Uterus (tissue), 4 donors: Measurements from ENCODE around the gene ERF. TPM values are rescaled to one million over a fixed set of nuclear protein-coding genes. Genes with fewer than 3 reads are reported as not detected.
A peak's percentile ranks its signal among the peaks of the same experiment; 100 is the strongest.

Experiments used
- DNase-seq, 2 donors: peaks; one replicate each; pipeline ENCODE4 v3.0.0-alpha.2; 2019 to 2020
- H3K27ac ChIP-seq, 2 donors: fragments of 200-600 bp; sonication (generic); 1 replicate in 1 of 2; 2 replicates in 1 of 2; pipeline ENCODE4 v1.5.1; 2016 to 2018
- H3K27me3 ChIP-seq, 2 donors: fragments of 200-600 bp; sonication (generic); one replicate each; pipeline ENCODE4 v1.5.1; 2018 to 2019; ENCODE audit warnings: control low read depth in 1 of 2
- H3K36me3 ChIP-seq, 2 donors: fragments of 200-600 bp; sonication (generic); one replicate each; pipeline ENCODE4 v1.5.1; 2019; ENCODE audit warnings: control low read depth in 1 of 2
- H3K4me1 ChIP-seq, 2 donors: fragments of 200-600 bp; sonication (generic); one replicate each; pipeline ENCODE4 v1.5.1; 2018 to 2019; ENCODE audit warnings: control low read depth in 1 of 2
- H3K4me3 ChIP-seq, 2 donors: fragments of 200-600 bp; sonication (generic); 1 replicate in 1 of 2; 2 replicates in 1 of 2; pipeline ENCODE4 v1.5.1; 2018 to 2019; ENCODE audit warnings: mild to moderate bottlenecking in 1 of 2
- H3K9me3 ChIP-seq, 2 donors: fragments of 200-600 bp; sonication (generic); one replicate each; pipeline ENCODE4 v1.5.1; 2019; ENCODE audit warnings: control low read depth in 1 of 2
- CTCF ChIP-seq, 4 experiments: fragments of 200-600 bp in 2 of 4; fragments of 450-650 bp in 2 of 4; sonication (generic) in 2 of 4; IDR thresholded peaks; one replicate each; pipeline ENCODE4 v1.5.1; 2016 to 2019; ENCODE audit warnings: antibody characterized with exemption in 4 of 4, mild to moderate bottlenecking in 2 of 4, moderate library complexity in 1 of 4
- POLR2A ChIP-seq, 2 donors: fragments of 450-650 bp; IDR thresholded peaks; one replicate each; pipeline ENCODE4 v1.6.1; 2016; ENCODE audit warnings: antibody characterized with exemption in 2 of 2, mild to moderate bottlenecking in 1 of 2, moderate library complexity in 1 of 2
- intact Hi-C: fragments of 100-400 bp; cut with DNase I; formaldehyde crosslinking; loops from one replicate; pipeline ENCODE4 v1.15.1; 2023; ENCODE audit warnings: low total_unique reads
- total RNA-seq, 4 donors: library from RNA; depleted of rRNA in 3 of 4; stranded (reverse); fragments of >200 nt in 3 of 4; gene quantifications; one replicate each; pipeline versions ENCODE4 v1.1.0 to v1.2.4, GENCODE V29; 2014 to 2023
- donor health status: DM: yes; HTN: yes; CAD: no.

ERF gene
- total RNA-seq, 4 donors from 2014 or later = 14.1 to 141 (median 42.9) TPM

- peak overlapping the region; percentile 91 to 97 for H3K27ac ChIP-seq
- no peak for TF ChIP-seq CTCF (IDR thresholded peaks at IDR 0.05)
- no peak for TF ChIP-seq POLR2A (IDR thresholded peaks at IDR 0.05)
- no peaks in the 10 kb centered on the region for H3K27me3 ChIP-seq
- DNase-seq = no peak
- intact Hi-C loops = no loop called here
- no peak overlapping the region for H3K4me3 ChIP-seq
- no peaks in the 10 kb centered on the region for H3K36me3 ChIP-seq
- peaks cover 6 to 32% of the 10 kb centered on the region in 2 donors for H3K4me1 ChIP-seq
- no peaks in the 10 kb centered on the region for H3K9me3 ChIP-seq
These were observed 32.3 kb upstream of the ERF start for GRCh38 chr19:42287017-42287826.

GRCh38 chr19:42286349-42287016 is 31.6 kb upstream of the ERF start:
- peak overlapping the region in 1 of 2 donors; percentile 74 for H3K4me3 ChIP-seq
- DNase-seq = peak; percentile 58 to 63
- H3K27me3 ChIP-seq = no peaks in the 10 kb centered on the region
- H3K36me3 ChIP-seq = no peaks in the 10 kb centered on the region
- intact Hi-C loops = no loop called here
- H3K27ac ChIP-seq = peak overlapping the region; percentile 91 to 97
- H3K9me3 ChIP-seq = no peaks in the 10 kb centered on the region
- peaks cover 6 to 38% of the 10 kb centered on the region in 2 donors for H3K4me1 ChIP-seq
- TF ChIP-seq POLR2A (IDR thresholded peaks at IDR 0.05) (peak in 1 of 2 donors; percentile 10), CTCF (IDR thresholded peaks at IDR 0.05) (no peak)

GRCh38 chr19:42285988-42286348 is 31.0 kb upstream of the ERF start:
- intact Hi-C loops = no loop called here
- H3K36me3 ChIP-seq = no peaks in the 10 kb centered on the region
- peak overlapping the region; percentile 91 to 97 for H3K27ac ChIP-seq
- peak overlapping the region in 1 of 2 donors; percentile 74 for H3K4me3 ChIP-seq
- no peak for DNase-seq
- peaks cover 6 to 43% of the 10 kb centered on the region in 2 donors for H3K4me1 ChIP-seq
- H3K27me3 ChIP-seq = no peaks in the 10 kb centered on the region
- TF ChIP-seq CTCF (IDR thresholded peaks at IDR 0.05) (no peak), POLR2A (IDR thresholded peaks at IDR 0.05) (no peak)
- H3K9me3 ChIP-seq = no peaks in the 10 kb centered on the region

GRCh38 chr19:42285541-42285941 is 30.6 kb upstream of the ERF start:
- H3K4me3 ChIP-seq = peak overlapping the region in 1 of 2 donors; percentile 74
- no peaks in the 10 kb centered on the region for H3K9me3 ChIP-seq
- no peaks in the 10 kb centered on the region for H3K36me3 ChIP-seq
- peak overlapping the region; percentile 91 to 97 for H3K27ac ChIP-seq
- H3K27me3 ChIP-seq = no peaks in the 10 kb centered on the region
- intact Hi-C loops = no loop called here
- H3K4me1 ChIP-seq = peaks cover 6 to 43% of the 10 kb centered on the region in 2 donors
- TF ChIP-seq POLR2A (IDR thresholded peaks at IDR 0.05) (no peak), CTCF (IDR thresholded peaks at IDR 0.05) (no peak)
- DNase-seq = peak in 1 of 2 donors; percentile 36
